SK-N-SH treated with all-trans-retinoic acid at 6 μM for 48 hours (cell line): Measurements from ENCODE around the gene DIAPH1.

Source experiments
- ATAC-seq: fragments of 200-7000 bp; cut with Tn5 transposase; 3 replicates; pipeline ENCODE4 v1.9.1; 2020; ENCODE audit warnings: mild to moderate bottlenecking, moderate library complexity
- ARNTL ChIP-seq: fragments of 450-650 bp; formaldehyde crosslinking; IDR thresholded peaks from 2 replicates; pipeline ENCODE4 v1.5.0; 2020; ENCODE audit warnings: low read depth, mild to moderate bottlenecking, moderate library complexity, borderline replicate concordance
- BACH2 ChIP-seq: fragments of 250-450 bp; sonication (Bioruptor Pico); IDR thresholded peaks from 2 replicates; pipeline ENCODE4 v1.9.0; 2021; ENCODE audit warnings: mild to moderate bottlenecking, borderline replicate concordance
- CREB5 ChIP-seq: fragments of 250-450 bp; sonication (Bioruptor Pico); IDR thresholded peaks from 2 replicates; pipeline ENCODE4 v1.5.1; 2020; ENCODE audit warnings: low read depth, mild to moderate bottlenecking, moderate library complexity
- CSDC2 ChIP-seq: fragments of 250-450 bp; sonication (Bioruptor Pico); IDR thresholded peaks from 2 replicates; pipeline ENCODE4 v1.5.0; 2020; ENCODE audit warnings: mild to moderate bottlenecking, moderate library complexity
- CSRNP3 ChIP-seq: fragments of 250-450 bp; sonication (Bioruptor Pico); IDR thresholded peaks from 2 replicates; pipeline ENCODE4 v1.5.1; 2021; ENCODE audit warnings: mild to moderate bottlenecking, moderate library complexity
- ESRRG ChIP-seq: fragments of 250-450 bp; sonication (Bioruptor Pico); IDR thresholded peaks from 2 replicates; pipeline ENCODE4 v1.6.1; 2021; ENCODE audit warnings: mild to moderate bottlenecking
- GLIS3 ChIP-seq: fragments of 250-450 bp; sonication (Bioruptor Pico); IDR thresholded peaks from 2 replicates; pipeline ENCODE4 v1.5.0; 2020; ENCODE audit warnings: mild to moderate bottlenecking, moderate library complexity
- ISL1 ChIP-seq: fragments of 250-450 bp; sonication (Bioruptor Pico); IDR thresholded peaks from 2 replicates; pipeline ENCODE4 v2.1.2; 2022; ENCODE audit warnings: mild to moderate bottlenecking, moderate library complexity
- PATZ1 ChIP-seq: fragments of 250-450 bp; sonication (Bioruptor Pico); IDR thresholded peaks from 2 replicates; pipeline ENCODE4 v1.8.0; 2020; ENCODE audit warnings: mild to moderate bottlenecking, moderate library complexity, borderline replicate concordance
- PPARA ChIP-seq: fragments of 250-450 bp; sonication (Bioruptor Pico); IDR thresholded peaks from 2 replicates; pipeline ENCODE4 v1.5.0; 2020; ENCODE audit warnings: mild to moderate bottlenecking, borderline replicate concordance
- RARB ChIP-seq: fragments of 250-450 bp; sonication (Bioruptor Pico); IDR thresholded peaks from 2 replicates; pipeline ENCODE4 v1.8.0; 2021; ENCODE audit warnings: mild to moderate bottlenecking, moderate library complexity
- SNAI2 ChIP-seq: fragments of 250-450 bp; sonication (Bioruptor Pico); IDR thresholded peaks from 2 replicates; pipeline ENCODE4 v1.5.0; 2020; ENCODE audit warnings: mild to moderate bottlenecking, moderate library complexity
- TCF4 ChIP-seq: fragments of 250-450 bp; sonication (Bioruptor Pico); IDR thresholded peaks from 2 replicates; pipeline ENCODE4 v1.8.0; 2021; ENCODE audit warnings: mild to moderate bottlenecking, moderate library complexity, borderline replicate concordance
- TOX ChIP-seq: fragments of 250-450 bp; sonication (Bioruptor Pico); IDR thresholded peaks from 2 replicates; pipeline ENCODE4 v1.8.0; 2021; ENCODE audit warnings: mild to moderate bottlenecking, moderate library complexity, borderline replicate concordance
- TSHZ2 ChIP-seq: fragments of 250-450 bp; sonication (Bioruptor Pico); IDR thresholded peaks from 2 replicates; pipeline ENCODE4 v1.5.0; 2020; ENCODE audit warnings: mild to moderate bottlenecking, moderate library complexity
- ZC3H10 ChIP-seq: fragments of 250-450 bp; sonication (Bioruptor Pico); IDR thresholded peaks from 2 replicates; pipeline ENCODE4 v1.5.1; 2021; ENCODE audit warnings: mild to moderate bottlenecking, moderate library complexity
- ZFP3 ChIP-seq: fragments of 250-450 bp; sonication (Bioruptor Pico); IDR thresholded peaks from 2 replicates; pipeline ENCODE4 v1.5.0; 2020; ENCODE audit warnings: mild to moderate bottlenecking, moderate library complexity
- ZFP30 ChIP-seq: fragments of 450-650 bp; formaldehyde crosslinking; IDR thresholded peaks from 2 replicates; pipeline ENCODE4 v1.5.0; 2022; ENCODE audit warnings: mild to moderate bottlenecking, moderate library complexity
- ZNF565 ChIP-seq: fragments of 450-650 bp; formaldehyde crosslinking; conservative IDR thresholded peaks from 2 replicates; pipeline ENCODE4 v1.5.0; 2020; ENCODE audit warnings: low read depth, mild to moderate bottlenecking, moderate library complexity
- ZNF70 ChIP-seq: fragments of 450-650 bp; formaldehyde crosslinking; IDR thresholded peaks from 2 replicates; pipeline ENCODE4 v1.5.0; 2020; ENCODE audit warnings: mild to moderate bottlenecking, moderate library complexity
- ZNF8 ChIP-seq: fragments of 450-650 bp; formaldehyde crosslinking; IDR thresholded peaks from 2 replicates; pipeline ENCODE4 v1.5.0; 2020; ENCODE audit warnings: mild to moderate bottlenecking, moderate library complexity

Gene DIAPH1

GRCh38 chr5:141662028-141662427 lies 43.2 kb upstream of the DIAPH1 start:
- ATAC-seq = no peak
- no peak for TF ChIP-seq GLIS3 (CRISPR knock-in tag)
- no peak for TF ChIP-seq ZC3H10 (CRISPR knock-in tag)
- TF ChIP-seq TCF4 = no peak
- TF ChIP-seq ZNF70 (CRISPR knock-in tag) = no peak
- no peak for TF ChIP-seq ZNF8
- no peak for TF ChIP-seq ZNF565
- no peak for TF ChIP-seq PPARA (CRISPR knock-in tag)
- TF ChIP-seq ZFP30 (CRISPR knock-in tag) = no peak
- TF ChIP-seq CSDC2 (CRISPR knock-in tag) = no peak
- TF ChIP-seq RARB (CRISPR knock-in tag) = no peak
- no peak for TF ChIP-seq BACH2 (CRISPR knock-in tag)
- no peak for TF ChIP-seq ZFP3
- no peak for TF ChIP-seq PATZ1 (CRISPR knock-in tag)
- TF ChIP-seq TSHZ2 (CRISPR knock-in tag) = no peak
- no peak for TF ChIP-seq ESRRG (CRISPR knock-in tag)
- TF ChIP-seq SNAI2 (CRISPR knock-in tag) = no peak
- TF ChIP-seq CSRNP3 = no peak

- peak; percentile 44; the same call in 2 of the 3 replicates for ATAC-seq
- TF ChIP-seq PPARA (CRISPR knock-in tag) (no peak), SNAI2 (CRISPR knock-in tag) (no peak), ARNTL (CRISPR knock-in tag) (no peak), CREB5 (no peak), BACH2 (CRISPR knock-in tag) (no peak), RARB (CRISPR knock-in tag) (no peak), ZFP3 (no peak), PATZ1 (CRISPR knock-in tag) (no peak), TCF4 (no peak), ZNF565 (no peak), ESRRG (CRISPR knock-in tag) (no peak), TSHZ2 (CRISPR knock-in tag) (no peak), ZNF70 (CRISPR knock-in tag) (no peak), CSRNP3 (no peak), ZNF8 (no peak), ZC3H10 (CRISPR knock-in tag) (no peak), ISL1 (no peak), TOX (CRISPR knock-in tag) (no peak)
Measured at GRCh38 chr5:141657937-141658545, 39.2 kb upstream of the DIAPH1 start.
